Spleen (tissue), 11 donors: ENCODE results near the gene TMEM54. TPM values are rescaled to one million over a fixed set of nuclear protein-coding genes. Genes with fewer than 3 reads are reported as not detected.

Experiments used
- DNase-seq: peaks from one replicate; pipeline ENCODE4 v3.0.0-alpha.2; 2020
- H3K27ac ChIP-seq, 8 donors: fragments of 200-600 bp; sonication (generic) in 7 of 8; 1 replicate in 4 of 8; 2 replicates in 4 of 8; pipeline versions ENCODE4 v1.5.0 to v1.8.0; 2016 to 2021; ENCODE audit warnings: inconsistent platforms in 4 of 8, mild to moderate bottlenecking in 4 of 8, moderate library complexity in 1 of 8
- H3K27me3 ChIP-seq, 7 donors: fragments of 200-600 bp; sonication (generic) in 6 of 7; replicated peaks in 1 of 7; 1 replicate in 4 of 7; 2 replicates in 3 of 7; pipeline versions ENCODE4 v1.5.0 to v1.8.0; 2016 to 2021; ENCODE audit warnings: inconsistent platforms in 3 of 7, mild to moderate bottlenecking in 1 of 7
- H3K36me3 ChIP-seq, 6 donors: fragments of 200-600 bp; sonication (generic) in 5 of 6; 1 replicate in 4 of 6; 2 replicates in 2 of 6; pipeline versions ENCODE4 v1.5.0 to v1.8.0; 2016 to 2021; ENCODE audit warnings: inconsistent platforms in 2 of 6
- H3K4me1 ChIP-seq, 6 donors: fragments of 200-600 bp; sonication (generic) in 5 of 6; 1 replicate in 3 of 6; 2 replicates in 3 of 6; pipeline versions ENCODE4 v1.5.0 to v1.8.0; 2016 to 2021; ENCODE audit warnings: inconsistent platforms in 3 of 6
- H3K4me3 ChIP-seq, 8 donors: fragments of 200-600 bp; sonication (generic) in 7 of 8; 1 replicate in 4 of 8; 2 replicates in 4 of 8; pipeline versions ENCODE4 v1.5.0 to v1.8.0; 2016 to 2021; ENCODE audit warnings: inconsistent platforms in 4 of 8, mild to moderate bottlenecking in 4 of 8, moderate library complexity in 2 of 8
- H3K9me3 ChIP-seq, 8 donors: fragments of 200-600 bp; sonication (generic) in 7 of 8; 1 replicate in 4 of 8; 2 replicates in 4 of 8; pipeline versions ENCODE4 v1.5.0 to v1.8.0; 2016 to 2021; ENCODE audit warnings: inconsistent platforms in 4 of 8
- POLR2A ChIP-seq, 3 donors: fragments of 450-650 bp; IDR thresholded peaks; one replicate each; pipeline ENCODE4 v1.5.1; 2017; ENCODE audit warnings: antibody characterized with exemption in 3 of 3, mild to moderate bottlenecking in 1 of 3
- POLR2AphosphoS5 ChIP-seq, 3 donors: sonication (generic); formaldehyde crosslinking; IDR thresholded peaks; one replicate each; pipeline ENCODE4 v1.5.1; 2017; ENCODE audit warnings: antibody characterized with exemption in 3 of 3
- WGBS, 5 donors: extraction: QIAGEN DNeasy Blood & Tissue Kit in 3 of 5; methylation state at CpG; one replicate each; pipeline versions ENCODE4 v1.1.5 to v1.1.7; 2013 to 2018; 5-methylcytosine and 5-hydroxymethylcytosine counted together
- intact Hi-C: fragments of 100-400 bp; cut with DNase I; formaldehyde crosslinking; loops from one replicate; pipeline ENCODE4 v1.15.0; 2023; ENCODE audit warnings: low total_unique reads
- polyA plus RNA-seq, 3 donors: library from polyadenylated mRNA; stranded (reverse); fragments of 200-250 nt; gene quantifications; one replicate each; pipeline ENCODE4 v1.2.1, GENCODE V29; 2013
- total RNA-seq, 7 donors: library from RNA; depleted of rRNA in 3 of 7; stranded (reverse); fragments of >200 nt in 3 of 7; fragmentation: NEBNext Ultra II Directional in 4 of 7; extraction: Animal tissue kit (Norgen Biotek cat#: 25700) in 4 of 7; gene quantifications; one replicate each; pipeline versions ENCODE4 v1.1.0 to v1.2.1, GENCODE V29; 2016 to 2021
- TF ChIP-seq, protein P1 (sequence below), 11 experiments: fragments of 200-600 bp in 7 of 11; fragments of 450-650 bp in 4 of 11; sonication (generic) in 4 of 11; IDR thresholded peaks in 8 of 11; conservative IDR thresholded peaks in 3 of 11; 1 replicate in 7 of 11; 2 replicates in 4 of 11; pipeline versions ENCODE4 v1.4.0 to v1.8.0; 2016 to 2021; ENCODE audit warnings: antibody characterized with exemption in 11 of 11, inconsistent platforms in 4 of 11, mild to moderate bottlenecking in 1 of 11
- donor health status: healthy with polysubstance abuse.
- donor health status: DM: no; HTN: no; CAD: no; lungs with moderate emphysema.
- donor health status: DM: no; HTN: no; CAD: no.
- donor health status: Bipolar disorder and iron deficiency.
- donor health status: healthy.
- donor health status: DM: no; HTN: no; CAD: no.
- donor health status: DM: yes; HTN: yes; CAD: no.

TMEM54 gene
- total and polyA plus RNA-seq, 10 donors: 4.3 to 24.6 (median 11.5) TPM

DNA sequence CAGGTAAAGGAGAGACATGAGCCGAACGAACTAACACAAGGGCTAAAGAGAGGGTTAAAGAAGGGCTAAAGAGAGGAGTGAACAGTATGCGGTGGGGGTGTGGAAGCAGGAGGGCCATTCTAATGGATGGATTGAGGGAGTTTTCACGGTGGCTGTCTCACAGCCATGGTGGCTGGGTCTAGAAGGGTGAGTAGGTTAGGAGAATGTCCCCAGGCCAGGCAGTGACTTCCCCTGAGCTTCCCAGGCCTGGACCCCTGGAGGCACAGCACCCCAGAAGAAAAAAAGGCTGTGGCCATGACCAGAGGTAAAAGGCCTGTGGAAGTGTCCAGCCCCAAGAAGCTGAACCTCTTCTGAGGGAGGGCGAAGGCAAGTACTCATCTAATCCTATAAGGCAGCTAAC, 34.0 kb downstream of the TMEM54 start:
- Histone ChIP-seq H3K27me3 (peaks cover 0 to 30% (median 19%) of the 10 kb centered on the region in 7 donors), H3K36me3 (peaks cover 0 to 44% (median 8%) of the 10 kb centered on the region in 6 donors), H3K9me3 (no peaks in the 10 kb centered on the region), H3K27ac (no peak overlapping the region), H3K4me1 (peaks cover 3 to 26% (median 19%) of the 10 kb centered on the region in 6 donors), H3K4me3 (no peak overlapping the region)
- no peak for DNase-seq
- WGBS, 5 donors: 89 to 96% (median 93%) methylated on average over 5 of the region's 5 CpGs
- TF ChIP-seq POLR2A (IDR thresholded peaks at IDR 0.05): no peak
- TF ChIP-seq POLR2AphosphoS5 (IDR thresholded peaks at IDR 0.05): no peak
- TF ChIP-seq, protein P1, sequence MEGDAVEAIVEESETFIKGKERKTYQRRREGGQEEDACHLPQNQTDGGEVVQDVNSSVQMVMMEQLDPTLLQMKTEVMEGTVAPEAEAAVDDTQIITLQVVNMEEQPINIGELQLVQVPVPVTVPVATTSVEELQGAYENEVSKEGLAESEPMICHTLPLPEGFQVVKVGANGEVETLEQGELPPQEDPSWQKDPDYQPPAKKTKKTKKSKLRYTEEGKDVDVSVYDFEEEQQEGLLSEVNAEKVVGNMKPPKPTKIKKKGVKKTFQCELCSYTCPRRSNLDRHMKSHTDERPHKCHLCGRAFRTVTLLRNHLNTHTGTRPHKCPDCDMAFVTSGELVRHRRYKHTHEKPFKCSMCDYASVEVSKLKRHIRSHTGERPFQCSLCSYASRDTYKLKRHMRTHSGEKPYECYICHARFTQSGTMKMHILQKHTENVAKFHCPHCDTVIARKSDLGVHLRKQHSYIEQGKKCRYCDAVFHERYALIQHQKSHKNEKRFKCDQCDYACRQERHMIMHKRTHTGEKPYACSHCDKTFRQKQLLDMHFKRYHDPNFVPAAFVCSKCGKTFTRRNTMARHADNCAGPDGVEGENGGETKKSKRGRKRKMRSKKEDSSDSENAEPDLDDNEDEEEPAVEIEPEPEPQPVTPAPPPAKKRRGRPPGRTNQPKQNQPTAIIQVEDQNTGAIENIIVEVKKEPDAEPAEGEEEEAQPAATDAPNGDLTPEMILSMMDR (IDR thresholded peaks at IDR 0.05 in 8 of 11, conservative IDR thresholded peaks at IDR 0.05 in 3 of 11): no peak
- intact Hi-C loops: no loop called here

DNA sequence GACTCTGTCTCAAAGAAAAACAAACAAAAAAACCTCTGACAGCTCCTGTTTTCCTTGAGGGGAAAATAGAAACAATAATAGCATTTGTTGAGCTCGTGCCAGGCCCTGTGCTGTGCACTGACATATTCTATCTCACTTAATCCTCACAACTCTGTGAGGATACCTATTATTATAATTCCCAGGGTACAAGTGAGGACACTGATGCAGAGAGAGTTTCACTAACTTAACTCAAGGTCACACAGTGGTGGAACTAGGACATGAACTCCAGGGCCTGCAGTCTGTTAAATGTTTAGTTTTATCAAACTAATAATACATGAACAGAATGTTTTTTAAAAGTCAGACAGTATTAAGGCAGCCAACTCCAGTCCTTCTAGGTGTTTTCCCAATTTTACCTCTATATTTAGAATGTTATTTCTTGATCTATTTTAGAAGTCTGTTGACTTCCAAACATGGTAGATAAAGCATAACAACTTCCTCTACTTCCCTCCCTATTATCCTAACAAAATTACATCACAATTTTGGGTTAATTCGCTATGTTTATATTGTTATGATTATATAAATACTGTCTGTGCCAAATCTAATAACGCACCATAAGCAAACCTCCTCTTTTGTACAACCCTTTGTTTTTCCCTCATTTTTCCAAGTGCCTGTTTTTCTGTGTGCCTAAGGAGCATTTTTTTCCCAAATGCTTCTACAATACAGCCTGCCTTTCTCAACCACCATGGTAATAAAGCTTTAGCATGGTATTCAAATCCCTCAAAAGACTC, 35.4 kb downstream of the TMEM54 start:
- Histone ChIP-seq H3K36me3 (peaks cover 0 to 55% (median 8%) of the 10 kb centered on the region in 6 donors), H3K4me1 (peaks cover 3 to 22% (median 13%) of the 10 kb centered on the region in 6 donors), H3K9me3 (no peaks in the 10 kb centered on the region), H3K4me3 (no peak overlapping the region), H3K27ac (no peak overlapping the region), H3K27me3 (peaks cover 0 to 17% (median 10%) of the 10 kb centered on the region in 7 donors)
- WGBS, 5 donors: 83 to 93% (median 91%) methylated on average over 3 of the region's 3 CpGs
- TF ChIP-seq POLR2A (IDR thresholded peaks at IDR 0.05): no peak
- TF ChIP-seq, protein P1 (IDR thresholded peaks at IDR 0.05 in 8 of 11, conservative IDR thresholded peaks at IDR 0.05 in 3 of 11): no peak
- TF ChIP-seq POLR2AphosphoS5 (IDR thresholded peaks at IDR 0.05): no peak
- intact Hi-C loops: no loop called here
- DNase-seq: no peak

DNA sequence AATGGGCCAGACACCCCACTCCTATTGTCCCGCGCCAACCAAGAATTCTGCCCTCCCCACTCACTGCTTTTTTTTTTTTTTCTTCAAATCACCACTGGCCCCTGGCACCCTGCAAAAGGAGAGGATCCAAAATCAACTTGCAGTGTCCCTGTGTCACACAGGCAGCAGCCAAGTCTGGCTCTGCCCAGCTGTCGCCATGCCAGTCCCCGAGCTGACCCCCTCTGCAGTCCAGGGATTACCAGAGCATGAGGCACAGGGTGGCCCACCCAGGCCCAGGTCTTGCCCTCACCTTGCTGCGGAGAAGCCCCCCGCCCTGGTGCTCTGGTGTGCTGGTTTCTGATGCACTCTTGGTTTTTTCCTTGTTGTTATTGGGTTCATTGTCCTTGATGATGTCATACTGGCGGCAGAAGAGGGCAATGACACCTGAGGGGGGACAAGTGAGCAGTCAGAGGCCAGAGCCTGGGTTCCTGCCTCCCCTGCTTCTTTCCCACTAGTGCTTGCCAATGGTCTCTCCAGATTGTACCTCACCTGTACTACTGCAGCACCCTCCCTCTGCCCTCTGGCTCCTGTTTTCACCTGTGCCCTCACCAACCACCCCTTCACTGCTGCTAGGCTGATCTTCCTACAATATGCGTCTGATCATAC, 36.7 kb downstream of the TMEM54 start:
- DNase-seq: no peak
- TF ChIP-seq POLR2AphosphoS5 (IDR thresholded peaks at IDR 0.05) (no peak), POLR2A (IDR thresholded peaks at IDR 0.05) (no peak)
- TF ChIP-seq, protein P1 (IDR thresholded peaks at IDR 0.05 in 8 of 11, conservative IDR thresholded peaks at IDR 0.05 in 3 of 11): no peak
- H3K27me3 ChIP-seq: peaks cover 0 to 6% (median 0%) of the 10 kb centered on the region in 7 donors
- peaks cover 0 to 14% (median 5%) of the 10 kb centered on the region in 6 donors for H3K4me1 ChIP-seq
- H3K9me3 ChIP-seq: no peaks in the 10 kb centered on the region
- no peak overlapping the region for H3K27ac ChIP-seq
- 91 to 99% (median 98%) methylated on average over 8 of the region's 8 CpGs for WGBS, 5 donors
- H3K36me3 ChIP-seq: peaks cover 0 to 68% (median 10%) of the 10 kb centered on the region in 6 donors
- no peak overlapping the region for H3K4me3 ChIP-seq
- intact Hi-C loops: no loop called here

DNA sequence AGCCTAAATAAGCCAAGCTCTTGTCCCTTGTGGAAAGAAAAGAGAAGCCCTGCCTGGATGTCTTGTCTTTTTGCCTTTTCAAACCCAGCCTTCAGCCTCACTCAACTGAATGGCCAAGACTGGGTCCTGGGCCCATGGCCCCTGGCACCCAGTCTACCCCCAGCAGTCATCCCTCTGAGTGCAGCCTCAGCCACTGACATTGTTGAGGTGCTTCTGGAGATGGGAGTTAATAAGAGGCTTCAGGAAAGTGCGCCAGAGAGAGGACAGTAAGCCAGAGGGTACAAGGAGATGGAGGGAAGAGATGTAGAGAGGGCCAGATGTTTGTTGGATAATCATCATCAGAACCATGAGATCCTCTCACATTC, 37.3 kb downstream of the TMEM54 start:
- peaks cover 0 to 14% (median 5%) of the 10 kb centered on the region in 6 donors for H3K4me1 ChIP-seq
- TF ChIP-seq POLR2AphosphoS5 (IDR thresholded peaks at IDR 0.05) (no peak), POLR2A (IDR thresholded peaks at IDR 0.05) (no peak)
- TF ChIP-seq, protein P1 (IDR thresholded peaks at IDR 0.05 in 8 of 11, conservative IDR thresholded peaks at IDR 0.05 in 3 of 11): no peak
- H3K27ac ChIP-seq: no peak overlapping the region
- no peaks in the 10 kb centered on the region for H3K9me3 ChIP-seq
- no peak overlapping the region for H3K4me3 ChIP-seq
- no peaks in the 10 kb centered on the region for H3K27me3 ChIP-seq
- H3K36me3 ChIP-seq: peaks cover 0 to 73% (median 15%) of the 10 kb centered on the region in 6 donors
- no peak for DNase-seq
- intact Hi-C loops: no loop called here
- WGBS, 5 donors: 96 to 100% (median 100%) methylated on average over 1 of the region's 1 CpG
